GM21528 (cell line): ENCODE measurements around the gene USP1.
A peak's percentile ranks its signal among the peaks of the same experiment; 100 is the strongest.

ENCODE experiments used
- ATAC-seq: cut with Tn5 transposase; IDR thresholded peaks from one replicate; pipeline ENCODE4 v1.9.1; 2021; ENCODE audit warnings: mild to moderate bottlenecking, moderate library complexity; ENCODE audit not compliant: unreplicated experiment, low FRiP score

The USP1 gene

DNA sequence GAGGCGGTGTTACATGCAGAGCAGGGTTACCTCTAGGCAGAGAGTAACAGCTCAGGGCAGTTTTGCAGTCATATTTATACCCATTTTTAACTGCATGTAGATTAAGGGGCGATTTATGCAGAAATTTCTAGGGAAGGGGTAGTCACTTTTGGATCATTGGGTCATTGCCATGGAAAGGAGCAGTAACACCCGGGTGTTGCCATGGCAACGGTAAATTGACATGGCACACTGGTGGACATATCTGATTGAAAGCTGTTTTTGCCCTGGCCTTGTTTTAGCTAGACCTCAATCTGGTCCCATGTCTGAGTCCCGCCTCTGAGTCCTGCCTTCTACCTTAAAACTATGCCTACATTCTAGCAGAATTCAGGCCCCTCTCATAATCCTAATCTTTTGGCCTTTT is 11.8 kb upstream of the USP1 start:
- no peak for ATAC-seq

DNA sequence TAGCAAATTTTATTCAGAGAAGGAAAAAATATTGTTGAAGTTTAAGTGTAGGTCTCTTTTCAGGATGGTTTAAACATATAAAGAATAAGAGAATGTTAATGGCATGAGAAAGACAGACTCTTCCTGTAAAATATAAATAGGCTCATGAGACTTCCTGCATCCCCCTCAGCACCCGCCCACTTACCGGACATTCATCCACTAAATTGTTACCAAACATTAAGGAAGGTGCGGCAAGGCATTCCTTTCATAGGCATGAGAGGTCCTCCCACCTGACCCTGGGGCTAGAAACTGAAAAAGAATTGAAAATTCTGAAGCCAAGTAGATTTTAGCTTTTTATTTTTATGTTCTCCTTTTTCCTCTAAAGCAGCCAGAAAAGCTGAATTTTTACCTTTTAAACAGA is 10.6 kb upstream of the USP1 start:
- no peak for ATAC-seq

DNA sequence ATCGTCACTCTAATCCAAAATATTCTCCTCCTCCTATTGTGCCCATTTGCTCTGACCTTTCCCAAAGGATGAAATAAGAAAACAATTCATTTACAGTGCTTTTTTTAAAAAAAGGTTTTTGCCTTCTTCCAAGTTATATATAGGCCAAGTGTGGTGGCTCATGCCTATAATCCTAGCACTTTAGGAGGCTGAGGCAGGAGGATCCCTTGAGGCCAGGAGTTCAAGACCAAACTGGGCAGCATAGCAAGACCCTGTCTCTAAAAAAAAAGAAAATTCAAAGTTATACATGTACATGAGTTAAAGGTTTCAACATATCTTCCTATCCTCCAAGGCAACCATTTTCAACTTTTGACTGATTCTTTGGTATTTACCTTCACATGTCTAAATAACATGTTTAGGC is 10.1 kb upstream of the USP1 start:
- no peak for ATAC-seq

DNA sequence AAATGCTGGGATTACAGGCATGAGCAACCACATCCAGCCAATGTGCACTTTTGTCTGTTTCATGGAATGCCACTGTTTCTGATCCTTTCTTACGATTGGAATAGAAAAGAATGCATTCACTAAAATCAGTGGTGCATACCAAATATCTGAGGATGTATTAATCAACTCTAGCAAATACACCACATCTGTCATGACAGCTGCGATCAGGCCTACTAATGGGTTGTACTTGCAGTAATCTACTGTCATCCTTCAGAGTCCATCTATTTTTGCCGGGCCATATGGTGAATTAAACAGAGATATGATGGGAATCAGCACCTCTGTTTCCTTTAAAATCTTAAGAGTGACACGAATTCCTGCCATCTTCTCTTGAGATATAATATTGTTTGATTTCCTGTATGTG is 8.5 kb upstream of the USP1 start:
- ATAC-seq: no peak

- no peak for ATAC-seq
Measured at GRCh38 chr1:62429581-62429980, 7.3 kb upstream of the USP1 start.

DNA sequence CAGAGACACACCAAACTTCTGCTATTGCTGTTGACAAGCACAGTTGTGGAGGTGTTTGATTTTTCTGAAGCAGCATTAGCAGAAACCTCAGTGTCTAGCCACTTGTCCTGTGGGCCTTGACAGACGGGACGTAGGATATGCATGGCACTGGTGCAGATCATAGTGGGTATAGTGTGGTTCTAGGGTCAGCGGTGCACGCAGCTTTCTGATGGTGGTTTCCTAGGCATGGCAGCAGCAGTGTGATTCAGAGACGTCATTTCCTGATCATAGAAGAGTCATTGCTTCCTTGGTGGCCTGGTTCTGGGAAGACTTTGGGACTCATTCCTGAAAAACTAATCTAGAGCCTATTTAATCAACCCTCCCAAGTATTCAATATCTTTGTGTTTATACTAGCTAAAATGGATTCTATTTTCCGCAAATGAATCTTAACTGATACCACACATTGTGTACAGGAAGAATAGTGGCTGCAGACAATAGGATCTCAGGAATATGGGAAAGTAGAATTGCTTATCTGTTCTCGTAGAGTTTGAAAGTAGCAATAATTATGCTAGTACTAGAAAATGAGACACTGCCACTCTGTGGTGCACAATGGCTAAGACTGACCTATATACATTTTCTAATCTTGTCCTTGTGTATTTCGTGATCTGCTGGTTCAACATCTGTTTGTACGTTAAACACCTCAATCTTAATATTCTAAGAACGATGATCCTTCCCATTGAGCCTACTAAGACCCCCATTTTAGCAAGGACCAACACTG is 2.8 kb upstream of the USP1 start:
- ATAC-seq: no peak

- no peak for ATAC-seq
Measured at GRCh38 chr1:62434618-62435001, 2.2 kb upstream of the USP1 start.

GRCh38 chr1:62435231-62436038 is 1.4 kb upstream of the USP1 start:
- no peak for ATAC-seq

DNA sequence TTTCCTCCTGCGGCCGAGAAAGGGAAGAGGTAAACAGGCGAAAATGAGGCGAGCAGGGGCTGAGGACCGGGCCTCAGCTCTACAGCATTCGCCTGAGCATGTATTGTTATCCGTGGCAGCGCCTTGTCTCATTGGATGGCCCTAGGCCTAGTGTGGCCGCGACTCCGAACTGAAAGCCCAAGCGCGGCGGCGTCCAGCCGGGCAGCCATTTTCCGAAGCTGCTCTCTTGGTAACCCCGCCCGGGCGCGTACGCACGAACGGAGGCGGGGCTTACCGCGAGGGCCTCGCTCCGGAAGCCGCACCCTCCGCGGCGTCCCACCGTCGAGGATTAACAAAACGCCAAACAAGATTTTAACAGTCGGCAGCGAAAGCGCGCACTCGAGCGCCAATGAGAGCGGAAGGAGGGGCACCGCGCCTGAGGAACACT is 797 bp upstream of the USP1 start:
- no peak for ATAC-seq

DNA sequence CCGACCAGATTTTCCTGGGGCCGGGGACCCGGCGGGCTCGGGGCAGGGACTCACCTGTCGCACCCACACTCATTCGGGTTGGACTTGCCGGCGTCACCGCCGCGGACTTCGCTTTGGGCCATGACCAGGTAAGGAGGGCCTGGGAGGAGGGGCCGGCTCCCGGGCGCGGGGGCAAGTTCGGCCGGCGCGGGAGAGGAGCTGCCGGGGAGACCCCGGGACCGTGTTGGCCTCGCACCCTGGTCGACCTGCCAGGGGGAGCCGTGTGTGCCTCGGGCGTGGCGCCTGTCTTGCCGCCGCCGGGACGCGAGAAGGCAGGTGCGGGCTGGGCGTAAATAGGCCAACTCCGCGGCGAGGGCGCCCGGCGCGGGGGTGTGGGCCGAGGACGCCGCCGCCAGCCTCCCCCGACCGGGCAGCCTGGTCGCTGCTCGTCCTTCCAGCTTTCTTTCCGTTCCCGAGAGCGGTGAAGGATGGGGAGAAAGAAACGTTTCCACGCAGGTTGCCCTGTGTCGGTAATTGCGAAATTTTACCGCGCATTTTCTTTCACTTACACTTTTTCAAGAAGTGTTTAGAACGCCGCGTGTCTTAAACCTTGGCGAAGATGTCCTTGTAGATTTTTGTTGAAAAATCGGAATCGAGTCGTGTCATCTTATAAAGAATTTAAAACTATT is 558 bp downstream of the USP1 start:
- ATAC-seq: peak; percentile 3

GRCh38 chr1:62438163-62438562 is 1.3 kb downstream of the USP1 start:
- ATAC-seq: no peak

GRCh38 chr1:62439652-62440371 is 3.0 kb downstream of the USP1 start:
- peak; percentile 18 for ATAC-seq

DNA sequence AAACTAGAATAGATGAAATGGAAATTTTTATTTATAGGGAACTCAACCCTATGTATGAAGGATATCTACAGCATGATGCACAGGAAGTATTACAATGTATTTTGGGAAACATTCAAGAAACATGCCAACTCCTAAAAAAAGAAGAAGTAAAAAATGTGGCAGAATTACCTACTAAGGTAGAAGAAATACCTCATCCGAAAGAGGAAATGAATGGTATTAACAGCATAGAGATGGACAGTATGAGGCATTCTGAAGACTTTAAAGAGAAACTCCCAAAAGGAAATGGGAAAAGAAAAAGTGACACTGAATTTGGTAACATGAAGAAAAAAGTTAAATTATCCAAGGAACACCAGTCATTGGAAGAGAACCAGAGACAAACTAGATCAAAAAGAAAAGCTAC is 7.9 kb downstream of the USP1 start:
- ATAC-seq: no peak

GRCh38 chr1:62448221-62448933 is 11.5 kb downstream of the USP1 start:
- no peak for ATAC-seq

- ATAC-seq: no peak
Measured at GRCh38 chr1:62450301-62450700, 13.5 kb downstream of the USP1 start.

GRCh38 chr1:62452951-62453350 is 16.1 kb downstream of the USP1 start:
- ATAC-seq: no peak

GRCh38 chr1:62457955-62458354 is 21.1 kb downstream of the USP1 start:
- no peak for ATAC-seq

DNA sequence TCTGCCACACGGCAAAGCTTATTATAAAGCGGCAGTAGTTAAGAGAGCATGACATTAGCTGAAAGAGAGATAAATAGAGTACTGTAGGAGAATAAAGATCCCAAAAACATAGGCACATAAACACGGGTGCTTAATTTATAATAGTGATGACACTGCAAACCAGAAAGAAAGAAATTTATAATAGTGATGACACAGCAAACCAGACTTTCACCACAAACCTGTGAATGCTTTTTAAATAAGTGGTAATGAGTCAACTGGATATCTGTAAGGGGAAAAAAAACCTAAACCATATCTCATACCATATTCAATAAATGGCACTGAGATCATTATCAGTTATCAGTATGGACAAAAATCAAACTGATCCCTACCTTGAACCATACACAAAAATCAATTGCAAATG is 25.5 kb downstream of the USP1 start:
- ATAC-seq: no peak

DNA sequence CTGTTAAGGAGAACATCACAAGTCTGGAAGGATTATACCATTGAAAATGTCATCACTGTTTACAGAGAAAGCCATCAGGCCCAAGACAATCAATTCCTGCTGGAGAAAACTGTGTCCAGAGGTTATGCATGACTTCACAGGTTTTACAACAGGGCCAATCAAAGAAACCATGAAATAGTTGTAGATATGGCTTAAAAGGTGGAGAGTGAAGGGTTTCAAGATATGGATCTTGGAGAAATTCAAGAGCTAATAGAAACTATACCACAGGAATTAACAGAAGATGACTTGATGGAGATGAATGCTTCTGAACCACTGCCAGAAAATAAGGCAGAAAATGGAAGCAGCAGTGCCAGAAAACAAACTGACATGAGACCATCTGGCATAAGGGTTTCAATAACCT is 30.2 kb downstream of the USP1 start:
- no peak for ATAC-seq

GRCh38 chr1:62476525-62477219 is 39.8 kb downstream of the USP1 start:
- no peak for ATAC-seq
